WI38 (cell line): ENCODE results near the gene CYP27A1.

Experiments used
- H3K4me3 ChIP-seq: 2 replicates; pipeline ENCODE4 v1.5.1; 2011; ENCODE audit warnings: low read depth, mild to moderate bottlenecking, control low read depth, low read length
- CTCF ChIP-seq: IDR thresholded peaks from 2 replicates; pipeline ENCODE4 v1.5.1; 2012; ENCODE audit warnings: low read depth, mild to moderate bottlenecking, control low read depth, low read length

CYP27A1 gene

GRCh38 chr2:218744615-218745014 lies 37.3 kb upstream of the CYP27A1 start:
- no peak for TF ChIP-seq CTCF
- H3K4me3 ChIP-seq, result no peak overlapping the region

- H3K4me3 ChIP-seq, result no peak overlapping the region
- TF ChIP-seq CTCF, result no peak
Observed at GRCh38 chr2:218745160-218745558, 36.8 kb upstream of the CYP27A1 start.

GRCh38 chr2:218745559-218746469 lies 36.1 kb upstream of the CYP27A1 start:
- no peak for TF ChIP-seq CTCF
- no peak overlapping the region for H3K4me3 ChIP-seq

- H3K4me3 ChIP-seq, result no peak overlapping the region
Observed at GRCh38 chr2:218746470-218746795, 35.5 kb upstream of the CYP27A1 start.

GRCh38 chr2:218746960-218747359 lies 35.0 kb upstream of the CYP27A1 start:
- no peak overlapping the region for H3K4me3 ChIP-seq
- TF ChIP-seq CTCF, result no peak

More at GRCh38 chr2:218746470-218746795, 35.5 kb upstream of the CYP27A1 start:
- TF ChIP-seq CTCF, result no peak

- no peak for TF ChIP-seq CTCF
- no peak overlapping the region for H3K4me3 ChIP-seq
Observed at GRCh38 chr2:218748741-218749441, 33.1 kb upstream of the CYP27A1 start.

- no peak for TF ChIP-seq CTCF
- H3K4me3 ChIP-seq, result no peak overlapping the region
Observed at GRCh38 chr2:218754201-218754600, 27.7 kb upstream of the CYP27A1 start.
